ENCODE measurements around the gene RANBP1. TPM values are rescaled to one million over a fixed set of nuclear protein-coding genes. Genes with fewer than 3 reads are reported as not detected.

The RANBP1 gene
- total and polyA plus RNA-seq, 2 of the 13 experiments (the other 11 are each of a cell fraction or from before 2014, with no cell fraction given) = 181 to 492 TPM

DNA sequence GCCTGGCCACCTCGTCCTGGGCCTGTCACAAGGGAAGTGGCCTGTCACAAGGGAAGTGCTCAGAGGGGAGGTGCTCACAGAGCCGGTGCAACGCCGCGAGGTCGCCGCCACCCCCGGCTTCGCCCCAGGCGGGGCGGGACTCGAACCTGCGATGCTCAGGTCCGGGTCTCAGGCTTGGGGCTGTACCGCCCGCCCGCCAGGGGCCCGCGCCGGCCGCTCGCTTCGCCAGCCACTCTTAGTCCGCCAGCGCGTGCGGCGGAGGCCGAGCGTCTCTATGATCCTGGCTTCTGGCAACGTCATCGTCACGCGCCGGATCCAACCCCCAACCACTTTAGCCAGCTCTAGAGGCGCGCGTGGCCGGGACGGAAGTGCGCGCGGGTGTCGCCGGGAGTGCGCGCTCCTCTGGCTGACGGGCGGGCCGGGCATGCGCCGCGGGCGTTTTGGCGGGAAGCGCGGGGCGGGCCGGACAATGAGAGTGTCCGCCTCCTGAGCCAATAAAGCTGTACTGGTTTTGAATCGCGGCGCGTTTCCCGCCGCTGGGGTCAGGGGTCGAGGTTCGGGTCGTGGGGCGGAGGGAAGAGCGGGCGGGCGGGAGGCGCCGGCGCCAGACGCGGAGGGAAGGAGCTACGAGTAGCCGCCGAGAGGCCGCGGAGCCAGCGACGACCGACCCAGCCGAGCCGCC lies 1.2 kb downstream of the RANBP1 start, which contains the start of gene TRMT2A (continued):
- TF ChIP-seq ZBTB40 (IDR thresholded peaks at IDR 0.05) = peak; percentile 100
- TF ChIP-seq ZBTB40 (CRISPR knock-in tag; IDR thresholded peaks at IDR 0.05) = peak; percentile 100
- no peak for TF ChIP-seq MXD3 (CRISPR knock-in tag; IDR thresholded peaks at IDR 0.05)
- TF ChIP-seq, protein P1, sequence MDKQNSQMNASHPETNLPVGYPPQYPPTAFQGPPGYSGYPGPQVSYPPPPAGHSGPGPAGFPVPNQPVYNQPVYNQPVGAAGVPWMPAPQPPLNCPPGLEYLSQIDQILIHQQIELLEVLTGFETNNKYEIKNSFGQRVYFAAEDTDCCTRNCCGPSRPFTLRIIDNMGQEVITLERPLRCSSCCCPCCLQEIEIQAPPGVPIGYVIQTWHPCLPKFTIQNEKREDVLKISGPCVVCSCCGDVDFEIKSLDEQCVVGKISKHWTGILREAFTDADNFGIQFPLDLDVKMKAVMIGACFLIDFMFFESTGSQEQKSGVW (CRISPR knock-in tag; IDR thresholded peaks at IDR 0.05; ENCODE audit: borderline replicate concordance) = no peak
- TF ChIP-seq HOXA5 (CRISPR knock-in tag; IDR thresholded peaks at IDR 0.05) = peak; percentile 18; the same call in 1 of the 2 replicates
- peak; percentile 73; the same call in 1 of the 2 replicates for TF ChIP-seq ELF4 (CRISPR knock-in tag; IDR thresholded peaks at IDR 0.05; ENCODE audit: borderline replicate concordance)
- peak; percentile 70 for TF ChIP-seq DR1 (CRISPR knock-in tag; IDR thresholded peaks at IDR 0.05)
- TF ChIP-seq CENPT (CRISPR knock-in tag; IDR thresholded peaks at IDR 0.05; ENCODE audit: low read depth) = no peak
- TF ChIP-seq AGO2 (optimal IDR thresholded peaks at IDR 0.05; ENCODE audit: low read depth, low read length) = peak; percentile 26
- TF ChIP-seq, protein P2, sequence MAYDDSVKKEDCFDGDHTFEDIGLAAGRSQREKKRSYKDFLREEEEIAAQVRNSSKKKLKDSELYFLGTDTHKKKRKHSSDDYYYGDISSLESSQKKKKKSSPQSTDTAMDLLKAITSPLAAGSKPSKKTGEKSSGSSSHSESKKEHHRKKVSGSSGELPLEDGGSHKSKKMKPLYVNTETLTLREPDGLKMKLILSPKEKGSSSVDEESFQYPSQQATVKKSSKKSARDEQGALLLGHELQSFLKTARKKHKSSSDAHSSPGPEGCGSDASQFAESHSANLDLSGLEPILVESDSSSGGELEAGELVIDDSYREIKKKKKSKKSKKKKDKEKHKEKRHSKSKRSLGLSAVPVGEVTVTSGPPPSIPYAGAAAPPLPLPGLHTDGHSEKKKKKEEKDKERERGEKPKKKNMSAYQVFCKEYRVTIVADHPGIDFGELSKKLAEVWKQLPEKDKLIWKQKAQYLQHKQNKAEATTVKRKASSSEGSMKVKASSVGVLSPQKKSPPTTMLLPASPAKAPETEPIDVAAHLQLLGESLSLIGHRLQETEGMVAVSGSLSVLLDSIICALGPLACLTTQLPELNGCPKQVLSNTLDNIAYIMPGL (CRISPR knock-in tag; IDR thresholded peaks at IDR 0.05; ENCODE audit: borderline replicate concordance in 1 of 2, low read depth in 1 of 2) = peak; percentile 79 to 82
- TF ChIP-seq CEBPG (CRISPR knock-in tag; IDR thresholded peaks at IDR 0.05) = peak; percentile 13; the same call in 1 of the 2 replicates
- no peak for TF ChIP-seq FOXM1 (CRISPR knock-in tag; IDR thresholded peaks at IDR 0.05)
